ENCODE measurements around the gene UBR7. TPM values are rescaled to one million over a fixed set of nuclear protein-coding genes. Genes with fewer than 3 reads are reported as not detected.

Gene UBR7
- total RNA-seq, 1 experiment from 2014 or later, result 23.9 TPM

DNA sequence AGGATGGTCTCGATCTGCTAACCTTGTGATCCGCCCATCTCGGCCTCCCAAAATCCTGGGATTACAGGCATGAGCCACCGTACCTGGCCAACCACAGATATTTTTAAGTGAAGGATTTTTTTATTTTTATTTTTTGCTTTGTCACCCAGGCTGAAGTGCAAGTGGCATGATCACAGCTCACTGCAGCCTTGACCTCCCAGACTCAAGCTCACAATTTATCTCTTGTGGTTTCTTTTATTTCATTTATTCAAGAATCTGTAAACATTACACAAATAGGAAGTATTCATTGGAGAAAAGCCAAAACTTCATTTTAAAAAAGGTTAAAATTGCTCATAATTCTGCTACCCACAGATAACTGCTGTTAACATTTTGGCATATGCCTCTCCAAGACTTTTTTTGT is 35.7 kb upstream of the UBR7 start (continued):
- TF ChIP-seq EZH2 (IDR thresholded peaks at IDR 0.05), result no peak
- TF ChIP-seq CEBPB (IDR thresholded peaks at IDR 0.05; ENCODE audit: low read depth), result no peak
- TF ChIP-seq, protein P1, sequence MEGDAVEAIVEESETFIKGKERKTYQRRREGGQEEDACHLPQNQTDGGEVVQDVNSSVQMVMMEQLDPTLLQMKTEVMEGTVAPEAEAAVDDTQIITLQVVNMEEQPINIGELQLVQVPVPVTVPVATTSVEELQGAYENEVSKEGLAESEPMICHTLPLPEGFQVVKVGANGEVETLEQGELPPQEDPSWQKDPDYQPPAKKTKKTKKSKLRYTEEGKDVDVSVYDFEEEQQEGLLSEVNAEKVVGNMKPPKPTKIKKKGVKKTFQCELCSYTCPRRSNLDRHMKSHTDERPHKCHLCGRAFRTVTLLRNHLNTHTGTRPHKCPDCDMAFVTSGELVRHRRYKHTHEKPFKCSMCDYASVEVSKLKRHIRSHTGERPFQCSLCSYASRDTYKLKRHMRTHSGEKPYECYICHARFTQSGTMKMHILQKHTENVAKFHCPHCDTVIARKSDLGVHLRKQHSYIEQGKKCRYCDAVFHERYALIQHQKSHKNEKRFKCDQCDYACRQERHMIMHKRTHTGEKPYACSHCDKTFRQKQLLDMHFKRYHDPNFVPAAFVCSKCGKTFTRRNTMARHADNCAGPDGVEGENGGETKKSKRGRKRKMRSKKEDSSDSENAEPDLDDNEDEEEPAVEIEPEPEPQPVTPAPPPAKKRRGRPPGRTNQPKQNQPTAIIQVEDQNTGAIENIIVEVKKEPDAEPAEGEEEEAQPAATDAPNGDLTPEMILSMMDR (IDR thresholded peaks at IDR 0.05 in 2 of 3, conservative IDR thresholded peaks at IDR 0.05 in 1 of 3; ENCODE audit: borderline replicate concordance in 1 of 3, insufficient read depth in 1 of 3, low read depth in 2 of 3, low read length in 2 of 3), result no peak
- TF ChIP-seq, protein P2, sequence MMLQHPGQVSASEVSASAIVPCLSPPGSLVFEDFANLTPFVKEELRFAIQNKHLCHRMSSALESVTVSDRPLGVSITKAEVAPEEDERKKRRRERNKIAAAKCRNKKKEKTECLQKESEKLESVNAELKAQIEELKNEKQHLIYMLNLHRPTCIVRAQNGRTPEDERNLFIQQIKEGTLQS (IDR thresholded peaks at IDR 0.05), result no peak
- TF ChIP-seq CBX3 (IDR thresholded peaks at IDR 0.05; ENCODE audit: low read depth), result no peak
- TF ChIP-seq SRF (IDR thresholded peaks at IDR 0.05; ENCODE audit: low read depth), result no peak

DNA sequence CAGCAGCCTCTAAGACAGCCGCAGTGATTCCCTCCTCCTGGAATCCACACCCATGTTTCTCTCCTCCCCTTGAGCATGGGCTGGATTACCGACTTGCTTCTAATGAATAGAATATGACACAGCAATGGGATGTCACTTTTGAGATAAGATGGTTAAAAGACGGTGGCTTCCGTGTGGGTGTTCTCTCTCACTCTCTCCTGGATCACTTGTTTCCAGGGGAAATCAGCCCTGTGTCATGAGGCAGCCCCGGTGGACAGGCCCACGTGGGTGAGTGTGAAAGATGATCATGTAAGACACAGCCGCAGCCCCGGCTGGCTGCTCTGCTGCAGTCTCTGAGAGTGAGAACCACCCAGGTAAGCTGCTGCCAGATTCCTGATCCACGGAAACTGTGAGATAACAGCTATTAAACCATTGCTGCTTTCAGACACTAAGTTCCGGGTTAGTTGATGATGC is 33.1 kb upstream of the UBR7 start:
- no peak for ATAC-seq
- H3K4me2 ChIP-seq (ENCODE audit: low read length), result no peak overlapping the region
- POLR2A ChIA-PET, result interaction anchor here (1.2 kb wide), 1 partner anchor 11 kb away, joined by 3 read pairs; the partner anchor contains the start of genes LYSET and MOAP1
- TF ChIP-seq SRF (IDR thresholded peaks at IDR 0.05; ENCODE audit: low read depth) (no peak), EZH2 (IDR thresholded peaks at IDR 0.05) (no peak), ZNF274 (IDR thresholded peaks at IDR 0.05; ENCODE audit: low read depth, low read length) (no peak), POLR2AphosphoS5 (IDR thresholded peaks at IDR 0.05; ENCODE audit: low read depth, low read length) (no peak), JUND (IDR thresholded peaks at IDR 0.05) (no peak), POLR2A (IDR thresholded peaks at IDR 0.05; ENCODE audit: borderline replicate concordance, extremely low read depth, insufficient read depth, insufficient read length) (no peak), EZH2phosphoT487 (IDR thresholded peaks at IDR 0.05; ENCODE audit: borderline replicate concordance) (no peak), ELF1 (IDR thresholded peaks at IDR 0.05; ENCODE audit: borderline replicate concordance, low read depth) (no peak), RAD21 (IDR thresholded peaks at IDR 0.05; ENCODE audit: low read depth) (no peak), SP1 (IDR thresholded peaks at IDR 0.05; ENCODE audit: low read depth) (no peak), CBX3 (IDR thresholded peaks at IDR 0.05; ENCODE audit: low read depth) (no peak), SIN3A (IDR thresholded peaks at IDR 0.05; ENCODE audit: low read depth) (no peak)
- TF ChIP-seq, protein P2 (IDR thresholded peaks at IDR 0.05), result no peak
- TF ChIP-seq, protein P3, sequence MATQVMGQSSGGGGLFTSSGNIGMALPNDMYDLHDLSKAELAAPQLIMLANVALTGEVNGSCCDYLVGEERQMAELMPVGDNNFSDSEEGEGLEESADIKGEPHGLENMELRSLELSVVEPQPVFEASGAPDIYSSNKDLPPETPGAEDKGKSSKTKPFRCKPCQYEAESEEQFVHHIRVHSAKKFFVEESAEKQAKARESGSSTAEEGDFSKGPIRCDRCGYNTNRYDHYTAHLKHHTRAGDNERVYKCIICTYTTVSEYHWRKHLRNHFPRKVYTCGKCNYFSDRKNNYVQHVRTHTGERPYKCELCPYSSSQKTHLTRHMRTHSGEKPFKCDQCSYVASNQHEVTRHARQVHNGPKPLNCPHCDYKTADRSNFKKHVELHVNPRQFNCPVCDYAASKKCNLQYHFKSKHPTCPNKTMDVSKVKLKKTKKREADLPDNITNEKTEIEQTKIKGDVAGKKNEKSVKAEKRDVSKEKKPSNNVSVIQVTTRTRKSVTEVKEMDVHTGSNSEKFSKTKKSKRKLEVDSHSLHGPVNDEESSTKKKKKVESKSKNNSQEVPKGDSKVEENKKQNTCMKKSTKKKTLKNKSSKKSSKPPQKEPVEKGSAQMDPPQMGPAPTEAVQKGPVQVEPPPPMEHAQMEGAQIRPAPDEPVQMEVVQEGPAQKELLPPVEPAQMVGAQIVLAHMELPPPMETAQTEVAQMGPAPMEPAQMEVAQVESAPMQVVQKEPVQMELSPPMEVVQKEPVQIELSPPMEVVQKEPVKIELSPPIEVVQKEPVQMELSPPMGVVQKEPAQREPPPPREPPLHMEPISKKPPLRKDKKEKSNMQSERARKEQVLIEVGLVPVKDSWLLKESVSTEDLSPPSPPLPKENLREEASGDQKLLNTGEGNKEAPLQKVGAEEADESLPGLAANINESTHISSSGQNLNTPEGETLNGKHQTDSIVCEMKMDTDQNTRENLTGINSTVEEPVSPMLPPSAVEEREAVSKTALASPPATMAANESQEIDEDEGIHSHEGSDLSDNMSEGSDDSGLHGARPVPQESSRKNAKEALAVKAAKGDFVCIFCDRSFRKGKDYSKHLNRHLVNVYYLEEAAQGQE (IDR thresholded peaks at IDR 0.05; ENCODE audit: low read depth), result no peak
- TF ChIP-seq, protein P4, sequence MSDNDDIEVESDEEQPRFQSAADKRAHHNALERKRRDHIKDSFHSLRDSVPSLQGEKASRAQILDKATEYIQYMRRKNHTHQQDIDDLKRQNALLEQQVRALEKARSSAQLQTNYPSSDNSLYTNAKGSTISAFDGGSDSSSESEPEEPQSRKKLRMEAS (IDR thresholded peaks at IDR 0.05), result no peak
- TF ChIP-seq, protein P5, sequence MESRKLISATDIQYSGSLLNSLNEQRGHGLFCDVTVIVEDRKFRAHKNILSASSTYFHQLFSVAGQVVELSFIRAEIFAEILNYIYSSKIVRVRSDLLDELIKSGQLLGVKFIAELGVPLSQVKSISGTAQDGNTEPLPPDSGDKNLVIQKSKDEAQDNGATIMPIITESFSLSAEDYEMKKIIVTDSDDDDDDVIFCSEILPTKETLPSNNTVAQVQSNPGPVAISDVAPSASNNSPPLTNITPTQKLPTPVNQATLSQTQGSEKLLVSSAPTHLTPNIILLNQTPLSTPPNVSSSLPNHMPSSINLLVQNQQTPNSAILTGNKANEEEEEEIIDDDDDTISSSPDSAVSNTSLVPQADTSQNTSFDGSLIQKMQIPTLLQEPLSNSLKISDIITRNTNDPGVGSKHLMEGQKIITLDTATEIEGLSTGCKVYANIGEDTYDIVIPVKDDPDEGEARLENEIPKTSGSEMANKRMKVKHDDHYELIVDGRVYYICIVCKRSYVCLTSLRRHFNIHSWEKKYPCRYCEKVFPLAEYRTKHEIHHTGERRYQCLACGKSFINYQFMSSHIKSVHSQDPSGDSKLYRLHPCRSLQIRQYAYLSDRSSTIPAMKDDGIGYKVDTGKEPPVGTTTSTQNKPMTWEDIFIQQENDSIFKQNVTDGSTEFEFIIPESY (IDR thresholded peaks at IDR 0.05; ENCODE audit: extremely low read depth, insufficient replicate concordance, low read length), result no peak

More for the DNA sequence above, 33.1 kb upstream of the UBR7 start:
- ChIA-PET CTCF (interaction anchor here (3.0 kb wide), 2 partner anchors 11 to 60 kb away, joined by 8 to 10 read pairs; partner anchors contain the start of genes LYSET and MOAP1), RAD21 (ENCODE audit: low non-redundant PET in 1 of 2, low total read pairs in 2 of 2, uncharacterized antibody in 2 of 2, unreplicated experiment in 2 of 2) (no interaction called here)
- peaks cover 3 to 6% of the 10 kb centered on the region in 2 experiments; a peak in 2 of 4 replicates for H3K4me1 ChIP-seq (ENCODE audit: control insufficient read depth in 1 of 2, insufficient read depth in 2 of 2, low read length in 2 of 2)
- no peaks in the 10 kb centered on the region for H3K9me3 ChIP-seq (ENCODE audit: control insufficient read depth in 1 of 2, insufficient read depth in 1 of 2, low read depth in 1 of 2, low read length in 2 of 2)
- H3K4me3 ChIP-seq (replicated peaks in 1 of 2; ENCODE audit: low read depth in 1 of 2, low read length in 2 of 2), result no peak overlapping the region
- BruUV-seq (replicated peaks), result no TSS peak
- DNase-seq (ENCODE audit: low read depth, low spot score), result no peak
- no peak overlapping the region for H3K9ac ChIP-seq (ENCODE audit: low read length)
- no peak overlapping the region for H3K27ac ChIP-seq (ENCODE audit: low read depth, low read length)
- H2AFZ ChIP-seq (ENCODE audit: low read depth, low read length, poor library complexity, severe bottlenecking), result no peak overlapping the region
- H3K27me3 ChIP-seq (ENCODE audit: insufficient read depth, low read length), result no peaks in the 10 kb centered on the region
- no peaks in the 10 kb centered on the region for H3K9me2 ChIP-seq (ENCODE audit: insufficient read depth)
- no peaks in the 10 kb centered on the region for H3K79me2 ChIP-seq (ENCODE audit: insufficient read depth, low read length)
- no peaks in the 10 kb centered on the region for H3K36me3 ChIP-seq (ENCODE audit: control insufficient read depth in 1 of 2, insufficient read depth in 2 of 2, low read length in 2 of 2)
- H4K20me1 ChIP-seq (ENCODE audit: insufficient read depth), result no peaks in the 10 kb centered on the region
- intact Hi-C loops (cut with micrococcal nuclease), result no loop called here
